WERI-Rb-1 (cell line): ENCODE measurements around the gene RPRD1A.

Source experiments
- DNase-seq: peaks from one replicate; pipeline ENCODE4 v3.0.0-alpha.2; 2020
- H3K27ac ChIP-seq: fragments of 250-450 bp; sonication (Bioruptor Pico); 2 replicates; pipeline ENCODE4 v1.5.1; 2020; ENCODE audit warnings: mild to moderate bottlenecking, moderate library complexity
- H3K27me3 ChIP-seq: fragments of 250-450 bp; sonication (Bioruptor Pico); 2 replicates; pipeline ENCODE4 v1.5.1; 2021; ENCODE audit warnings: mild to moderate bottlenecking, low read depth, moderate library complexity; ENCODE audit not compliant: insufficient read depth, severe bottlenecking
- H3K36me3 ChIP-seq: fragments of 250-450 bp; sonication (Bioruptor Pico); 2 replicates; pipeline ENCODE4 v1.5.1; 2020; ENCODE audit warnings: mild to moderate bottlenecking, moderate library complexity
- H3K4me3 ChIP-seq: 2 replicates; pipeline ENCODE4 v1.5.1; 2011; ENCODE audit warnings: low read depth, mild to moderate bottlenecking, control low read depth, low read length
- H3K9me3 ChIP-seq: fragments of 250-450 bp; sonication (Bioruptor Pico); 2 replicates; pipeline ENCODE4 v1.5.1; 2021; ENCODE audit warnings: mild to moderate bottlenecking, moderate library complexity; ENCODE audit not compliant: severe bottlenecking
- CTCF ChIP-seq: IDR thresholded peaks from 2 replicates; pipeline ENCODE4 v1.5.1; 2011; ENCODE audit warnings: low read depth, mild to moderate bottlenecking, control low read depth, inconsistent platforms, low read length

RPRD1A gene

GRCh38 chr18:35999925-36000324 is 67.4 kb downstream of the RPRD1A start:
- H3K36me3 ChIP-seq, result no peaks in the 10 kb centered on the region
- no peak for DNase-seq
- no peaks in the 10 kb centered on the region for H3K9me3 ChIP-seq
- no peak overlapping the region for H3K27ac ChIP-seq
- H3K4me3 ChIP-seq, result no peak overlapping the region
- no peaks in the 10 kb centered on the region for H3K27me3 ChIP-seq
- TF ChIP-seq CTCF, result no peak

GRCh38 chr18:35998967-35999366 is 68.4 kb downstream of the RPRD1A start:
- DNase-seq, result no peak
- TF ChIP-seq CTCF, result peak; percentile 18; the same call in 1 of the 2 replicates

GRCh38 chr18:35993013-35993412 is 74.3 kb downstream of the RPRD1A start:
- Histone ChIP-seq H3K9me3 (no peaks in the 10 kb centered on the region), H3K36me3 (0 out of 2 replicates have a peak, but pooled peaks cover 6% of the 10 kb centered on the region), H3K27ac (no peak overlapping the region), H3K4me3 (no peak overlapping the region), H3K27me3 (no peaks in the 10 kb centered on the region)
- DNase-seq, result no peak
- no peak for TF ChIP-seq CTCF

More at GRCh38 chr18:35998967-35999366, 68.4 kb downstream of the RPRD1A start:
- H3K36me3 ChIP-seq, result no peaks in the 10 kb centered on the region
- no peaks in the 10 kb centered on the region for H3K9me3 ChIP-seq
- no peak overlapping the region for H3K27ac ChIP-seq
- H3K27me3 ChIP-seq, result no peaks in the 10 kb centered on the region
- no peak overlapping the region for H3K4me3 ChIP-seq

GRCh38 chr18:35991696-35992095 is 75.7 kb downstream of the RPRD1A start:
- H3K27ac ChIP-seq, result no peak overlapping the region
- H3K4me3 ChIP-seq, result no peak overlapping the region
- 0 out of 2 replicates have a peak, but pooled peaks cover 10% of the 10 kb centered on the region for H3K36me3 ChIP-seq
- no peak for DNase-seq
- H3K27me3 ChIP-seq, result no peaks in the 10 kb centered on the region
- H3K9me3 ChIP-seq, result no peaks in the 10 kb centered on the region
- no peak for TF ChIP-seq CTCF

- no peak overlapping the region for H3K27ac ChIP-seq
- H3K27me3 ChIP-seq, result no peaks in the 10 kb centered on the region
- H3K36me3 ChIP-seq, result peaks cover 28% of the 10 kb centered on the region
- no peak for DNase-seq
- TF ChIP-seq CTCF, result no peak
- no peak overlapping the region for H3K4me3 ChIP-seq
- H3K9me3 ChIP-seq, result no peaks in the 10 kb centered on the region
Measured at GRCh38 chr18:35983818-35984217, 83.5 kb downstream of the RPRD1A start.

- no peaks in the 10 kb centered on the region for H3K27me3 ChIP-seq
- TF ChIP-seq CTCF, result no peak
- no peak for DNase-seq
- peaks cover 34% of the 10 kb centered on the region for H3K36me3 ChIP-seq
- no peak overlapping the region for H3K27ac ChIP-seq
- no peak overlapping the region for H3K4me3 ChIP-seq
- no peaks in the 10 kb centered on the region for H3K9me3 ChIP-seq
Measured at GRCh38 chr18:35983147-35983546, 84.2 kb downstream of the RPRD1A start.
